ENCODE data around the gene GREB1.

- TF ChIP-seq EP300 (IDR thresholded peaks at IDR 0.05): no peak
- no peak for TF ChIP-seq CTCF (IDR thresholded peaks at IDR 0.05)
Measured at GRCh38 chr2:11656252-11656651, 122.4 kb downstream of the GREB1 start.

Measured in tibial nerve (tissue), 4 donors.